Keratinocyte (primary cell): ENCODE data around the gene MBD3L1. TPM values are rescaled to one million over a fixed set of nuclear protein-coding genes. Genes with fewer than 3 reads are reported as not detected.

Source experiments
- DNase-seq: peaks from one replicate; pipeline ENCODE4 v3.0.0-alpha.2; 2011; ENCODE audit warnings: low read depth, missing footprints, low spot score
- FAIRE-seq: peaks from 2 replicates; lab custom pipeline; 2011; peaks lifted over from hg19 to GRCh38; lab: Jason Lieb, UNC
- H2AFZ ChIP-seq: 2 replicates; pipeline ENCODE4 v1.6.0; 2012; ENCODE audit warnings: low read length, control low read depth, inconsistent platforms; ENCODE audit not compliant: control insufficient read depth
- H3K27ac ChIP-seq: 2 replicates; pipeline ENCODE4 v1.5.1; 2011; ENCODE audit warnings: low read length; ENCODE audit not compliant: control insufficient read depth, insufficient read depth
- H3K27me3 ChIP-seq: 3 replicates; pipeline ENCODE4 v1.6.0; 2011; ENCODE audit warnings: low read length; ENCODE audit not compliant: control insufficient read depth, insufficient read depth; ENCODE audit errors: extremely low read depth
- H3K36me3 ChIP-seq, 2 experiments: 2 replicates in 1 of 2; 3 replicates in 1 of 2; pipeline ENCODE4 v1.5.1; 2011; ENCODE audit warnings: low read length in 2 of 2, mild to moderate bottlenecking in 1 of 2; ENCODE audit not compliant: control insufficient read depth in 2 of 2, insufficient read depth in 2 of 2; ENCODE audit errors: extremely low read depth in 1 of 2
- H3K4me1 ChIP-seq: 3 replicates; pipeline ENCODE4 v1.5.1; 2011; ENCODE audit warnings: low read length; ENCODE audit not compliant: control insufficient read depth, insufficient read depth; ENCODE audit errors: extremely low read depth
- H3K4me2 ChIP-seq: 3 replicates; pipeline ENCODE4 v1.6.0; 2011; ENCODE audit warnings: low read depth, low read length; ENCODE audit not compliant: control insufficient read depth, insufficient read depth; ENCODE audit errors: extremely low read depth
- H3K4me3 ChIP-seq, 3 experiments: fragments of 200-600 bp in 1 of 3; sonication (generic) in 1 of 3; 2 replicates in 2 of 3; 3 replicates in 1 of 3; pipeline ENCODE4 v1.5.1; 2011 to 2016; ENCODE audit warnings: low read length in 3 of 3, mild to moderate bottlenecking in 3 of 3, control low read depth in 2 of 3, inconsistent platforms in 1 of 3, low read depth in 1 of 3, mixed read lengths in 1 of 3, mixed run types in 1 of 3, moderate library complexity in 1 of 3; ENCODE audit not compliant: control insufficient read depth in 2 of 3, insufficient read depth in 2 of 3; ENCODE audit errors: extremely low read depth in 1 of 3
- H3K79me2 ChIP-seq: 2 replicates; pipeline ENCODE4 v1.6.0; 2012; ENCODE audit warnings: low read length; ENCODE audit not compliant: control insufficient read depth, insufficient read depth
- H3K9ac ChIP-seq: 3 replicates; pipeline ENCODE4 v1.6.0; 2011; ENCODE audit warnings: low read length; ENCODE audit not compliant: control insufficient read depth, insufficient read depth; ENCODE audit errors: extremely low read depth
- H3K9me1 ChIP-seq: 3 replicates; pipeline ENCODE4 v1.6.0; 2011; ENCODE audit warnings: low read length; ENCODE audit not compliant: control insufficient read depth, insufficient read depth; ENCODE audit errors: extremely low read depth
- H3K9me3 ChIP-seq: 2 replicates; pipeline ENCODE4 v1.5.1; 2012; ENCODE audit warnings: low read depth, low read length; ENCODE audit not compliant: control insufficient read depth
- H4K20me1 ChIP-seq: 3 replicates; pipeline ENCODE4 v1.6.0; 2011; ENCODE audit warnings: low read length; ENCODE audit not compliant: control insufficient read depth, insufficient read depth; ENCODE audit errors: extremely low read depth
- CTCF ChIP-seq, 3 experiments: IDR thresholded peaks in 1 of 3; conservative IDR thresholded peaks in 1 of 3; optimal IDR thresholded peaks in 1 of 3; 2 replicates in 2 of 3; 3 replicates in 1 of 3; pipeline versions ENCODE3 to v1.5.1; 2011; ENCODE audit warnings: low read length in 3 of 3, mild to moderate bottlenecking in 3 of 3, moderate library complexity in 2 of 3, control low read depth in 1 of 3, inconsistent platforms in 1 of 3; ENCODE audit not compliant: insufficient read depth in 2 of 3; ENCODE audit errors: extremely low read depth in 1 of 3
- EZH2 ChIP-seq: IDR thresholded peaks from one replicate; pipeline ENCODE4 v1.6.1; 2012; ENCODE audit warnings: inconsistent platforms, mild to moderate bottlenecking, low read length, moderate library complexity
- dilution Hi-C: fragments of 300-500 bp; cut with MboI; formaldehyde crosslinking; loops from one replicate; pipeline ENCODE4 v1.7.0; 2020; ENCODE audit warnings: low sequenced_read_pairs; ENCODE audit not compliant: extremely low pct_ligation_motif_present
- polyA plus RNA-seq, 5 experiments: library from polyadenylated mRNA; depleted of rRNA in 3 of 5; stranded (reverse) in 3 of 5; stranded (forward) in 1 of 5; unstranded in 1 of 5; fragments of >200 nt; gene quantifications; 1 replicate in 1 of 5; 2 replicates in 3 of 5; 3 replicates in 1 of 5; pipeline versions ENCODE4 v1.2.1 to v1.2.3, GENCODE V29; 2011 to 2012; ENCODE audit warnings: missing spikeins in 2 of 5, low read depth in 1 of 5, low replicate concordance in 1 of 5

The MBD3L1 gene
- polyA plus RNA-seq, 1 donor (not counting 4 experiments of a cell fraction or from before 2014, with no cell fraction given): not detected

- no peak for DNase-seq
- H3K9me1 ChIP-seq: no peaks in the 10 kb centered on the region
- no peaks in the 10 kb centered on the region for H3K27me3 ChIP-seq
- no peak for TF ChIP-seq CTCF (optimal IDR thresholded peaks at IDR 0.05 in 1 of 3, IDR thresholded peaks at IDR 0.05 in 1 of 3, conservative IDR thresholded peaks at IDR 0.05 in 1 of 3; ENCODE audit: extremely low read depth in 1 of 3, insufficient read depth in 2 of 3, low read length in 3 of 3)
- TF ChIP-seq EZH2: no peak
- no peak overlapping the region for H3K4me3 ChIP-seq
- no peaks in the 10 kb centered on the region for H3K4me1 ChIP-seq
- H4K20me1 ChIP-seq: no peaks in the 10 kb centered on the region
- no peak overlapping the region for H3K9ac ChIP-seq
- dilution Hi-C loops: no loop called here
- FAIRE-seq: no peak
- H3K4me2 ChIP-seq: no peak overlapping the region
- no peak overlapping the region for H2AFZ ChIP-seq
- H3K79me2 ChIP-seq: no peaks in the 10 kb centered on the region
- H3K9me3 ChIP-seq: peaks cover 5% of the 10 kb centered on the region
- H3K36me3 ChIP-seq: peaks cover 14 to 30% of the 10 kb centered on the region in 2 experiments
- no peak overlapping the region for H3K27ac ChIP-seq
Measured at GRCh38 chr19:8820234-8820633, 11.9 kb upstream of the MBD3L1 start.

GRCh38 chr19:8821748-8822241 is 10.4 kb upstream of the MBD3L1 start:
- DNase-seq (no peak), FAIRE-seq (no peak)
- Histone ChIP-seq H3K9me1 (no peaks in the 10 kb centered on the region), H3K9ac (no peak overlapping the region), H3K4me2 (no peak overlapping the region), H3K9me3 (no peaks in the 10 kb centered on the region), H3K27me3 (no peaks in the 10 kb centered on the region), H3K4me1 (no peaks in the 10 kb centered on the region), H4K20me1 (no peaks in the 10 kb centered on the region), H3K36me3 (peaks cover 14 to 26% of the 10 kb centered on the region in 2 experiments), H3K27ac (no peak overlapping the region), H2AFZ (no peak overlapping the region), H3K79me2 (no peaks in the 10 kb centered on the region), H3K4me3 (no peak overlapping the region)
- TF ChIP-seq CTCF (optimal IDR thresholded peaks at IDR 0.05 in 1 of 3, IDR thresholded peaks at IDR 0.05 in 1 of 3, conservative IDR thresholded peaks at IDR 0.05 in 1 of 3; ENCODE audit: extremely low read depth in 1 of 3, insufficient read depth in 2 of 3, low read length in 3 of 3): no peak
- dilution Hi-C loops: no loop called here
